SHP77 treated with DMSO at 0.1 percent for 48 hours (cell line): ENCODE results near the gene GCGR.

ENCODE experiments used
- DNase-seq: peaks from one replicate; lab custom pipeline; 2025; lab: John Stamatoyannopoulos, UW

GCGR gene

DNA sequence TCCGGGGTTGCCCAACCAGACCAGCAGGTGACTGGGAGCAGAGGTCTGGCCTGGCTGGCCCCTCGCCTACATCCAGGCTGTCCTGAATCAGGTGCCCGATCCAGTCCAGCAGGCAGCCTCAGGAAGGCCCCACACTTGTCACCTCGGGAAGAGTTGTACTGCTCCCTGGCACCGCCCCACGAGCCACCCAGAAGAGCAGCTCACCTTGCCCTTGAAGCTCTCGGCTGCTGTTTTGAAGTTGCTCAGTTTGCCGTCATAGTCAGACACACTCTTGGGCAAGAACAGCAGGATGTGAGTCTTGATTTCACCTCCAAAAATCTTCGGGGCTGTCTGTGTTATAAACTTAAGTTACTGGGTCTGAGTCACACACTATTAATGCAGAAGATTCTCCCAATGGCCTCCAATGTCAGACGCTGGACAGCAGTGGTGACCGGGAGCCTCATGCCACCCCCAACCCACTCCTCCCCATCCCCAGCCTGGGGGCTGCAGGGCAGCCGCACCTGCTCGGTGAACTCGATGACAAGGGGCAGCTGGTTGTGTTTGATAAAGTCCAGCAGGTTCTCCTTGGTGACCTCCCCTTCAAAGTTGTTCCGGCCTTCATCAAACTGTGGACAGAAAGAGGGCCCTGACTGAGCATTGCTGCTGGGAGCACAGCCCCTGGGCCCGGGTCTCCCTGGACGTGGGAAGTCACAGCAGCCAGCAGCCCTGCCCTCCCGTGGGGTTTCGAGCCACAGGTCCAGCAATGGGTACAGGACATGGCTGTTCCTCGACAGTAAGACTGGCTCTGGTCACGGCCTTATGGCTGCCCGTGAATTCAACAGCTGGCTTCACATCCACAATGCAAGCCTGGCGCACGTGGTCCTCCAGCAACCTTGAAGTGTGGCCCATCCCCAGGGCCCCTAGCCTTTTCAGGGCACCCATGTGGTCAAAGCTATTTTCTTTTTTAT lies 43.1 kb downstream of the GCGR start:
- DNase-seq = no peak

DNA sequence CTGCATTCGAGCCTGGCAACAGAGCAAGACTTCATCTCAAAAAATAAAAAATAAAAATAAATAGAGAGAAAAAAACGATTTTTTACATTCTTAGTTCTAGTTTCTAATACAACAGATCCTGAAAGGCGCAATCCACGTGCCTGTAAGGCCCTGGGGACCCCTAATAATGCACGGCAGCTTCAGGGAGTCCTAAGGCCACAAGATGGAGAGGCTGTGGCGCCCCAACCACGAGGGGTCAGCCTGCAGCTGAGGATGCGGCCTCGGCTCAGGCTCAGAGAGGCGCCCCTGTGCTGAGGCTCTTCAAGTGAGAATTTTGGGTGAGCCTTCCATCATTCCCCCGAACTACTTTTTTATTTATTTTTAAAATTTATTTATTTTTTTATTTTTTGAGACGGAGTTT lies 45.5 kb downstream of the GCGR start:
- DNase-seq = no peak

DNA sequence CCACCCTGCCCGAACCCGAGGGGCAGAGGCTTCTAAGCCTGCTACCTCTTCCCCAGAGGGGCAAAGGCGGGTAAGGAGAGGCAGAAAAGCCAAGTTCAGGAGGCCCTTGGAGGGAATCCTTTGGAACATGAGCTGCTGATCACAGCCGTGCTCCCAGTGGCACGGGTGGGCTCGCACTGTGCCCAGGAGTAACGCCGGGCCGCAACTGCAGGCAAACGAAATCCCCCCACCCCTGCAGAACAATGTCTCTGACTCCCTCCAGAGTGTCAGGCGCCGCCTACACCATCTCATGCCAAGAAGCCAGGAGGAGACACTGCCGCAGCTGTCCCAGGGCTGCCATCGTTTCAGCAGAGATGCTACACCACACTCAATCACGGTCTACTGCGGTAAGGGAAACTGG lies 47.5 kb downstream of the GCGR start:
- no peak for DNase-seq

DNA sequence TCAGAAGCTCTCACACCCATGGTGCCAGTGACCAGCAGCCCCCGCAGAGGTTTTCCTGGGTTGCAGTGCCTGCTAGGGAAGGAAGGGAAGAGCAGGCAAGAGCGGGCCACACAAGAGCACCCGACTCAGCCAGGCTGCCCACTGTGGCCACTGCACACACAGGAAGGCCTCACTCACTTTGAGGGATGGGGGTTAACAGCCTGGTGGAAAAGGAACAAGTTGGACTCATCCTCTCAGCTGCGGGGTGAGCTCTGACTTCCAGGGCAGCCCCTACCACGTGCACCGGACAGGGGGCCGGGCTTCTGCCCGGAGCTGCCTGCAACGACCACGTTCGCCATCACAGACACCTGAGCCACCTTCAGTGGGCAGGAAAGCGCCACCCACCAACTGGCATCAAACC lies 48.3 kb downstream of the GCGR start:
- DNase-seq = no peak

DNA sequence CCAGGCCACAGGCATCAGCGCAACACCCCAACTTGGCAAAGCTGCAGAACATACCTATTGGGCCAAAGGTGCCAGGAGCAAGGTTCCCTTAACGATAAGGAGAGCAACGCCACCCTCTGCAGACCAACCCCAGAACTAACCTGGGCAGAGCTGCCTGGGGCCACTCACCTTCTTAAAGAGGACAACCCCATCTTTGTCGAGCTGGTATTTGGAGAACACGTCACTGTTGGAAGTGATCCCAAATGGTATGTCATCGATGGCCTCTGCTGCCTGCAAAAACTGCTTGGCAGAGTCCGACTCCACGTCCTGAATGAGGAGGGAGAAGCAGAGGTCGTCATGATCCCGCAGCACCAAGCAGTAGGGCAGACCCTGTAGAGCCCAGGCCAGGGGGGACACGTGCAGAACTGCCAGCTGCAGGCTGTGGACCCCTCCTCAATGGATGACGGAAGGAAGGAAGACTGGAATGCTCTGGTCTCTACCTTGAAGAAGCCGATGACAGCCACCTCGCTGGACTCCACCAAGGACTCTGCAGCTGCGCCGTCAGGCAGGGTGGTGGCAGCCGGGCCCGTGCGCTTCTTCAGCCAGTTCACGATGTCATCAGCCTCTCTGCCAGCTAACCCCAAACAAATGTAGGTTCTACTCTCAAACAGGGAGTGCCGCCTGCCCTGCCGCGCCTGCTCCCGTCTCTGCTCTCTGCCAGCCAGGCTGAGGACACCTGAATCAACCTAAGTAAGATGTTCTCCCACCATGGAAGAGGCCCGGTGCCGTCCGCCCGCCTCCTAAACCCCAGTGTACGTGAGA lies 51.2 kb downstream of the GCGR start:
- no peak for DNase-seq

DNA sequence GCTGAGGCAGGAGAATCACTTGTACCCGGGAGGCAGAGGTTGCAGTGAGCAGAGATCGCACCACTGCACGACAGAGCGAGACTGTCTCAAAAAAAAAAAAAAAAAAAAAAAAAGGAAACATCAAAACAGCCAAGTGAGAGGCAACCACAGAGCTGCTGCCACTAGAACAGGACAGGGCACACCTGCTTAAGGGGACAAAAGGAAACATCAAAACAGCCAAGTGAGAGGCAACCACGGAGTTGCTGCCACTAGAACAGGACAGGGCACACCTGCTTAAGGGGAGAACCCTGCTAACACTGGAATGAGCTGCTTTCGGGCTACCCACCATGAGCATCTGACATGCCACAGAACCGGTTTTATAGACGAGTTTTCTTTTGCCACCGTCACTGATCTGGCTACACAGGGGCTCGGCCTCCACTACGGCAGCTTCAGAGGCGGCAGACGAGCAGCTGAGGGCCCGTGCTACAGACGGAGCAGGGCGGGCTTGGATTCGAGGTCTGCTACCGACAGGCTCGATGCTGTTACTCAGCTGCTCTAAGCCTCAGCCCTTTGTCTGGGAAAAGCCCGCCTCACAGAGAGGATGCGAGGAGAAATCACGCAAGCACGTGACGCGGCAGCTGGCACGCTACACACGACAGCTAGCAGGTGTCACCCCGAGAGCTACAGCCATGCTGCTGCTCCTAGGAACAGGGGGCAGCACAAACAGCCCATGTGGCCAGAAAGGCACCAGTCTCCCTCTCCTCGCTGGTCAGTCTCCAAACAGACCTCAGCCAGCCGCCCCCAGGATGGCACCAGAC lies 54.4 kb downstream of the GCGR start:
- DNase-seq = peak; percentile 71

DNA sequence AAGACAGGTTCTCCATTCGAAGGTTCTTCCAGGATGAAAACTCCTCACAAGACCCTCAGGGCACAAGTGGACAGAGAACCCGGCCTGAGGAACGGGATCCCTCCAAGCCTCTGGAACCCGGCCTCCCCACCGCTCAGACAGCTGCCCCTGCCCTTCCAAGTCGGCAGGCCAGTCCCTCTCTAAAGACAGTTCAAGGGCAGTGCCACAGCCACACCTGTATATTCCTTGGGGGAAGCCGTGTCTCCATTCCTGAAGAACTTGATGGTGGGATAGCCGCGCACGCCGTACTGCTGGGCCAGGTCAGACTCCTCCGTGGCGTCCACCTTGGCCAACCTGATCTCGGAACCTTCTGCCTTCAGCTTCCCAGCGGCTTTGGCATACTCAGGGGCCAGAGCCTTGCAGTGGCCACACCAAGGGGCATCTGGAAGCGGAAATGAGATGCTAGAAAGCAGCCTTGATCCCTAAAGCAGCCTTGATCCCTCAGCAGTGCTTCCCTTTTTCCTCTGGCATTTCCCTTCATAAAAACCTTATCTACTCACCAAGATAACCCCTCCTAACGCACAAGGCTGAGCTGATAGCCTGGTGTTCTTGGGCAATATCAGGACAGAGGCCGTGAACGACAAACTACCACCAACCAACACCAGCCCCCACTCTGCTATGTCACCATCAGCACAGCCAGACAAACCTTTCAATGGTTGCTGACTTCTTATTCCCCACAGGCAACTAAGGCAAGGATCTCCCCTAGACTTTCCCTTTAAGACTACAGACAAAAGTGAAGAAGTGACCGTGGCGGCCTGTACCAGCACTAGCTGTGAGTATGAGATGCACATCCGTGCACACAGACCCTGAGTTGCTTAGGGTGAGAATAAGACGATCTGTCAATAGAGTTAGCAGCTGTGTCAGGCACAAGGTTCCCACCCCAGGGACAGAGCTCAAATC lies 55.3 kb downstream of the GCGR start:
- no peak for DNase-seq

DNA sequence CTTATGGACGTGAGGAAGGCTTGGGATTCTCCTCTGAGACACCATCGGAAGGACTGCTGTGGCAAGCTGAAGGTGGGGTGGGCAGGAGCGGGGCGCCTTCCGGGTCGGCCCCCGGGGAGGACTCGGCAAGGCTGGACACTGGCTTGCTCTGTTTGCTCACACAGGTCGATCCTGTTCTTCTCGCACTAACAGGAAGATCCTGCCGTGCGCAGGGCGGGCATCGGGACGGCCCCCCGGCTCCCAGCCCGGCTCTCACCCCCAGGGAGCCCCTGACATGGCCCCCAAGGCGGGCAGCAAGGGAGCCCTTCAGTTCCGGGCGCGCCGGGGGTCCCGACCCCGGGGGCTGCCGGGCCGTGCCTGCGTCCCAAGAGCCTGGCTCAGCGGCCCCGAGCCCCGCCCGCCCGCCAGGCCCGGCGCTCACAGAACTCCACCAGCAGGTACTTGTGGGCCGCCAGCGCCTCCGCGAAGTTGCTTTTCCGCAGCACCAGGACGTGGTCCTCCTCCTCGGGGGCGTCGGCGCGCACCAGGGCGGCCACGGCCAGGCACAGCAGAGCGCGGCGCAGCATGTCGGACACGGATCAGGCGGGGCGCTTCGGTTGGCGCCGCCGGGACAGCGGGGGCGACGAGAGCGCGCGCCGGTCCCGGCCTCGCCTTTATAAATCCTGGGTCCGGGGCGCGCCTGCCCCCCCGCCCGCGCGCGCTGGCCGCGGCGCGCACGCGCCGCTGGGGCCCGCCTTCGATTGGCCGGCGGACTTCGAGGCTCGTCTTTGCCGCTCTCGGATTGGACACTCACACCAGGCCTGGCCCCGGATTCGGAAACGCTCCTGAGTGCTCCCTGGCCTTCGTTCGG lies 56.2 kb downstream of the GCGR start, which contains the start of gene P4HB:
TSS of gene P4HB (minus strand) at position 630 of the 850 bp plus-strand sequence. CDS start at position 566, 64 bp downstream.
- no peak for DNase-seq

DNA sequence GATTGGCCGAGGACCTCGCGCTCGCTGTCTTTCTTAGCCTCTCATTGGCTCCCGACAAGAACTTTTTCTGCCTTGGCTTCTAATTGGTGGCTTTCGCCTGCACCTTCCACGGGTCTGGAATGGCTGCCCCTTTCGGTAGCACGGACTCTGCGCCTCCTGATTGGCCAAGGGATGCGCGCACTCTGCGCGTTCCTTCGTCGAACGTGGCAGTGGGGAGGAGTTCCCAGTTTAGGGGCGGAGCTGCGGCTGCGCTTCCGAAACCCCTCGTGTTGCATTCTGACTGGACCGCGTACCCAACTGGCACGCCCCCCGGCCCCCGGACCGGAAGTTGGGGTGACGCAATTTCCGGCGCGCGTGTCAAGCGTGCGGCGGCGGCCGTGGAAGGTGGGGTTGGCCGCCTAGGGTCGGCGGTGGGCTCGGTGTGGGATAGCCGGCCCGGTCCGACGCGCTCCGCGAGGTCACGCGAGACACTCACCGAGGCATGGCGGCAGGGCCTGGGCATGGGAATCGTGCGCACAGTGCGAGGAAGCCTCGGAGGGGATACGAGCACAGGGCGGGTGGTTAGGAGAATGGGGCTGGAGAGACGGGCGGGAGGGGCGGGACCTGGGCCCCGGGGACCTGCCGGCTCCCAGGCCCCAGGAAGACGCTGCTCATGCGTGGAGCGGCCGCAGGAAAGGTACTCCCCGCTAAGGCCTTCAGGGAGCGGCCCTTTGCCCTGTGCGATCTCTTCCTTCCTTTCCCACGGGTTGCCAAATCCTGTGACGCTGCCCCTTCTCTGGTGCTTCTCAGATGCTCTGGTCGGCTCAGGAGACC lies 57.0 kb downstream of the GCGR start:
- peak; percentile 100 for DNase-seq

DNA sequence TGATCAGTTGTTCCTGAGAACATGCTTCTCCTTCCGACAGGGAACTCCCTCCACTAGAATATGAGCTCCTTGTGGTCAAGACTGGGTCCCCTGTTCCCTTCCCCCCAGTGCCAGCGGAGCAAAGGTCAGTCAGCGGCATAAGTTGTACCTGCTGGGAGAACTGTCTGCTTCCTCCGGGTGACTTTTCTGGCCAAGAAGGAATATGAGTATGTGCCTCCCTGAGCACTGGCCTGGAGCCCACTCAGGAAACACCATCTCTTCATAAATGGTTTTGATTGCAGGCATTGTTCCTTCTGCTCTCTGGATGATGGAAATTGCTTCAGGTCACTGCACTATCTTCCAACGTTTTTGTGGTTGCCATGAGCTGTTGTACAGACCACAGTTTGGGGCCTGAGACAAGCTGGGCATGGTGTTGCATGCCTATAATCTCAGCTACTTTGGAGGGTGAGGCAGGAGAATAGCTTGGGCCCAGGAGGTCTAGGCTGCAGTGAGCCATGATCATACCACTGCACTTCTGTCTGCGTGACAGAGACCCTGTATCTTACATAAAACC lies 59.2 kb downstream of the GCGR start:
- DNase-seq = no peak
